NCI-H2171 (cell line): ENCODE measurements around the gene MEDAG.

Experiments
- DNase-seq: peaks from one replicate; lab custom pipeline; 2025; lab: John Stamatoyannopoulos, UW

Gene MEDAG

DNA sequence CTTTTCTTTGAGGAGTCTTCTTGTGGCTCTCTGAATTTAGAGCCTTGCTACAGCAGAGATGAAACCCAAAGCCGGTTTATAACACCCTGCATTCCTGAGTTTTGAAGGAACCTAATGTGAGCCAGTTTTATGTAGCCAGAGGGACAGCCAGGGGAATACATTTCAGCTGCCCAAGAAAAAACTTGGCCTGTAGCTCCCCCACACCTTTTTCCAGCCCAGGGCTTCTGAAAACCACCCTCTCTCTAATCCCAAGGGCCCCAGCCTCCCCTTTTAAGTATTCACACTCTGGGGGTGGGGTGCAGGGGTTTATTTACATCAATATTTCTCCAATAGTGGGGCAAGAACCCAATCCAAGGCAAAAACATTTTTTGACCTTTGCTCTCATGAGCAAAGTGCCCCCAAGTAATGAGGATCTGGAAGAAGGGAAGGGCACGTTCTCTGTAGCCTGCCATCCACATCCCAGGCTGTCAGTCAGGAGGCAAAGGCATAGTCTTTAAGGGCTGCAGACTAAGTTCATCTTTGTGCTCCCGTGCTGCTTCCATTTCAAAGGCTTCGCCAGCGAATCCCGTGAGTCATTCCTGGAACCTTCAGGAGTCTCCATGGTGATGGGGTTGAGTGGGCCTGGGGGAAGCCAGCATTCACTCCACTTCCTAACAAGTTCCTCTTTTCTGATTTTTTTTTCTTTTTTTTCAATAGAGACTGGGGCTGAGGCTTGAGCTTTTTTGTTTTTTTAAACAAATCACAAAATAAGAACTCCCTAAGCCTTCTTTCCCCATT is 33.2 kb upstream of the MEDAG start:
- DNase-seq: no peak

- DNase-seq: no peak
Measured at GRCh38 chr13:30873499-30873898, 32.6 kb upstream of the MEDAG start.

GRCh38 chr13:30874111-30874510 is 32.0 kb upstream of the MEDAG start:
- DNase-seq: no peak

DNA sequence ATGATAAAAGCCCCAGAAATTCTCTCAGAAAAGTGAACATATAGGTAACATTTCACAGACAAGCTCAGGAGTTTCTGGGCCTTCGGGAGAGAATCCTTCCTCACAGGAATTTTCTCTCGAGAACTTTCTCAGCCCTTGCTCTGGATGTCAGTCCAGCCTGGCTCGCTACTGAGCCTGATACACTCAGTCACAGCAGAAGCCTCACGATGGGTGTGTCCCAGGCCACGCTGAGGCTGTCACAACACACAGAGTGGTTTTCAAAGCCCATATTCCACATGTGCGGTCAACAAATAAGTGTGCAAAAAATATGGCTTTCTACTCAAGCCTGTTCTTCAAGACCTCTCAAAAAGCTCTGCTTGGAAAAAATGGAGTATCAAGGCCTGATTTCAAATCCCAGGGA is 31.5 kb upstream of the MEDAG start:
- DNase-seq: no peak

DNA sequence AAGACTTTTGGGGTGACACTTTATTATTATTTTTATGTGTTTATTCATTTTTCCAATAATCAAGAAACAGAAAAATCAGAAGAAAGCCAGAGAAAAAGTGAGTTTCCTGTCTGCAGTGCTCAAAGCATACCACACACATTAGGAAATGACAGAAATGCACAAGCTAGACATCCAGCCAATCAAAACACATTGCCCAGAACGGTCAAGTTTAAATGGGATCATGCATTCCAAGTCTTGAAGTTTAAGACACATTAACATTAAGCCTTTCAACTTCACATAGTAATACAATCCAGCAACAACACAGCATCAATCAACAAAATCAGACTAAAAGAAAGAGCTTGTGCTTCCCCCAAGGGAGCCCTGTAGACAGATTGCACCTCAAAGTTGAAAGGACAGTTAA is 28.7 kb upstream of the MEDAG start:
- no peak for DNase-seq

DNA sequence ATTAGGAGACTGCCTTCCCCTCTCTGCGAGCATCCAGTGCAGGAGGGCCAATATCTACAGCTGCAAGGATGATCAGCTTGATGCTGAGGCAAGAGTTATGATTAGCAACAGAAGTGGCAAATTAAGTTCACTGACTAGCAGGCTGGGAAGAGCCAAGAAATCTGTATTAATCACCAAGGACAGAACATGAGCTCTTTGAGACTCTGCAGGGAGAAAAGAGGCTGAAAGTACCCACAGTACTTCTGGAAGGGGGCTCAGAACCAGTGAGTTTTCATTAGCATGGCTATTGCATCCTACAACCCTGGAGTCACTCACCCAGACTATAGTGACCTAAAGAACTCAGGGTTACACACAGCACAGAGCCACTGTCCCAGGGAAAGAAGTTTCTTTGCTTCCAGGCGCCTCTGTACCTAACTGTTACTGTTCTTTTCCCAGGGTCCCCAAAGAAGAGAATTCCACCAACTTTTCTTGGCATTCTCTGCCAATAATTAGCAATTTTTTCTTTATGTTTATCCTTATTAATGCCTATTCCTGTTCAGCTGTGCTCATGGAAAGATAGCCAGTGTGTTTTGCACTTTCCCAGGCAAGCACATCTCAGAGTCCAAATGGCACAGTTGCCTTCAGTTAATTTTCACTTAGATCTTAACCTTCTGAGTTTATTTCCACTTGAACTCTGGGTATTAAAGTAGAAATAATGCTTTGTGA is 25.8 kb upstream of the MEDAG start:
- no peak for DNase-seq

GRCh38 chr13:30880856-30881155 is 25.3 kb upstream of the MEDAG start:
- no peak for DNase-seq

GRCh38 chr13:30881191-30881651 is 24.9 kb upstream of the MEDAG start:
- no peak for DNase-seq

DNA sequence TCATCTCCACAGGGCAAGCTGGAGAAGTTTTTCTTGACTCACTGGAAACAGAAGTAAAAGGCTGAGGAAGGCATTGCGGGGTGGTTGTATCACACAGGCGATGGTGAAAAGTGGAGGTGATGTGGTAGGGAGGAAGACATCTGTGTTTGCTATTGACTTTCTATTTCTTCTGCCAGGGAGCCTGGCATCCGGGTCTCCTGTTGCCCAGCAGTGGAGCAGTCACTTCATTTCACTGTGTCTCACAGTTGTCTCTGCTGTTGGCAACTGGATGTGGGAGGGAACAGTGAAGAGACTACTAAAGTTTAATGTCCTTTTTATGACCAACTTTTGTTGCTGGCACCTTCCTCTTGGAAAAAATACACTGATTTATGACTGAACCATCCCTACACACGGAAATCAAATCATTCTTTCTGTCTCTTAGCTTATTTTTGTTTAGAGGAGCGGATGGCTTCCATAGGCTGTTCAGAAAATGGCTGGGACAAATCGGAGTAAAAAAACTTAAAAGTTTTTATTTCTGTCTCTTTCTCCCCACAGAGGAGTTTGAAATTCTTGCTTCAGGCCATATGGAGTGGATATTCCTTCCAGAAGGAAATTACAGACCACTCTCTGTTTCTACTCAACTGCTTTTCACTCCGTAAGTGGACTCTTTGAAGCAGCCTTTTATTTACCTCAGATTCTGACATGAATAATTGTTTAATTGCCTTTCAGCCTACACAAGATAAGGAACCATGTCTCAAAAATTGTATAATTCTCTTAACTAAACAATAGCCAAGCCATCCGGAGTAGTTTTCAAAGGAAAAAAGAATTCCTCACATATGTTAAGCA is 23.8 kb upstream of the MEDAG start:
- no peak for DNase-seq

- DNase-seq: no peak
Measured at GRCh38 chr13:30882996-30883766, 22.9 kb upstream of the MEDAG start.

GRCh38 chr13:30884543-30884942 is 21.5 kb upstream of the MEDAG start:
- peak; percentile 30 for DNase-seq

DNA sequence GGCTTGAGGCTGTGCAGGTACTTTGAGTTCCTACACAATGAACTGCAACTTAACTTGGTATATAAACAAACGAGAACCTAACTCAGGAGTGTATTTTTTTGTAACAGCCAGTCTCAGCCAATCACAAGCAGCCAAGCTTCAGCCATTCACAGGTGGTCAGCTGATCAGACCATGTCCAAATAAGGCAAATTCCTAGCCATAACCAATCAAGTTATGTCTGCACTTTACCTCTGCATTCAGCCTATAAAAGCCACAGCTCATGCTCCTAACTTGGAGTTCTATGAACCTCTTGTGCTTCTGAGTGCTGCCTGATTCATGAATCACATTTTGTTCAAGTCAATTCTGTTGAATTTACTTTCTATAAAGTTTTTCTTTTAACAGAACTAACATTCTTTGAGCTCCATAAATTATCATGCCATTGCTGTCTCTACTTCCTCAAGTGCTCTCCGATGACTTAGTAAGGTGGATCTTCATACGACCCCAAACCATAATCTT is 16.8 kb upstream of the MEDAG start:
- DNase-seq: no peak

DNA sequence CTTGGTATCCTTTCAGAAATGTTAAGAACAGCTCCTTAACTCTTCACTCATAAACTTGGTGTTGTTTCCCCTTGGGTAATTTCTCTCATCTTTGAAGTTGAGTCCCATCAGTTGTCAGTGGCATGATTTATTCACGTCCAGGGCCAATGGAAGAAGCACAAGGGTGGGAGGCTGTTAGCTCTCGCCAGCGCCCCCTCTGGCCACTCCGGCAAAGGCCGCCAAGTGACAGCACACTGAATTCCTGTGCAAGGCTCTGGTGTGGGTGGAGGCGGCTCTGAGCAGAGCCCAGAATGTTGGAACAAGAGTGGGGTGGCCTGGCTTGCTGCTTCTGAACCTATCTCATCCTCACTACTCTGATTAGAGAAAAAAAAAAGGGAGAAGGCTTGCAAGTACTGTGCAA is 13.1 kb upstream of the MEDAG start:
- no peak for DNase-seq

- DNase-seq: no peak
Measured at GRCh38 chr13:30895773-30896172, 10.3 kb upstream of the MEDAG start.

- DNase-seq: no peak
Measured at GRCh38 chr13:30898070-30898469, 8.0 kb upstream of the MEDAG start.

DNA sequence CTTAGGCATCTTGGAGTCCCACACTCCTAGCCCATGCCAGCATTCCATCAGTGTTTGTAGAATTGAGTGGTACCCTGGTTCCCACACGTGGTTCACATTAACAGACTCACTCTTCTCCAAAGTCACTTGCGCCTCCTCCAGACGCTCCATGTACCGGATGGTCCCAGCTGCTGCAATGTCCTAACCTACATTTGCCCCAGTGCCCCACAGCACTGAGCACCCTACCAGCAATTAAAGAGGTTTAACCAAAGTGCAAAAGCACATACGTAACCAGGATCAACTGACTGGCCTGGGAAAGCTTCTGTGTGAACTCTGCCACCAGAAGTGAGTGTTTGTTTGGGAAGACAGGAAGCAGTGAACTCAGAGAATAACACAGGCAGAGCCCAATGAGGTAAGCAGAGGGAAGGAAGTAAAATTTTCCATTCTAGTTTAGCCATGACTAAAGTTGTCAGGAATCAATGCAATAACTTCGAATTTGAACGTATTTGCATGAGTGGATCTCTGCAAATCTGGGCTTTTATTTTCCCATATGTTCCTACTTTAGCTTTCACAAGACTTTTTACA is 7.3 kb upstream of the MEDAG start:
- DNase-seq: no peak

GRCh38 chr13:30900436-30900835 is 5.6 kb upstream of the MEDAG start:
- no peak for DNase-seq

- DNase-seq: no peak
Measured at GRCh38 chr13:30900952-30901749, 4.9 kb upstream of the MEDAG start.

GRCh38 chr13:30904043-30904442 is 2.0 kb upstream of the MEDAG start:
- no peak for DNase-seq

- no peak for DNase-seq
Measured at GRCh38 chr13:30906411-30907051, 460 bp downstream of the MEDAG start.
